ENCODE results near the gene CMTM4.

CMTM4 gene

GRCh38 chr16:66696669-66697630 is at the start of gene CMTM4:
TSS of gene CMTM4 (minus strand) at chr16:66696743. CDS start at chr16:66696525, 218 bp downstream.
- peak; percentile 69 for DNase-seq

- DNase-seq = no peak
These were observed 49.5 kb upstream of the CMTM4 start for GRCh38 chr16:66746048-66746447.

DNA sequence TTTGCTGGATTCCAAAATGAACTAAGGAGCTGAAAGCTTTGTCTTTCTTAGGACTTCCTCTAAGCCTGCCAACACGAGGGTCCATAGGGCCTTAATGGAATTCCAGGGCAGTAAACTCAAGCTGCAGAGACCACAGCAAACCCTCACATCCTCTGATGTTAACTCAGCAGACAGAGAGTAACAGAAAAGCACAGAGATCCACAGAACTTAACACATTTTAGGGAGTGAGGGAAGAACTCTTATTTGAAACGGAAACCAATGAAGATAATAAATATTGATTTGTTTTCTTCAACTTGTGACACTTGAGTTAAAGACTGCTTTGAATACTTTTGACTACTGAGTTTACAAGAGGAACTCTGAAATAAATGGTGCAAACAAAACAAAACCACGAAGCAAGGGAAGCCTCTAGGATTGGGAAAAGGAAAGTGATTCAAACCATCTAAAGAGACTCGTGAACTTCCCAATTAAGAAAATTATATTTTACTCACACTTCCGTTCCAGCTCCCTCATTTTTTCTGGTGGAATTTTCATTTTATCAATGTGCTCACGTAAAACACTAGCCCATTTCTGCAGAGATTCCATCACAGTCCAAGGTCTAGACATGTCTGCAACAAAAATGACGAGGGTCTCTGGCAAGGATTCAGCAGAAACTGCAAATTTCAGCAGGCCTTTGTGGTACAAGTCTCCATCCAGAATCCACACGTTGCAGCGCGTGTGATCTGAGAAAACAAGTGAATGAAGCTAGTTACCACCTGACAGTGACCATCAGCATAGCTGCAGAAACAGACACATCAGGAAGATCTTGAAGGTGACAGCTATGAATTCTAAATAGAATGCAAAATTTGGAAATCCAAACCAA is 45.6 kb upstream of the CMTM4 start:
- DNase-seq = peak; percentile 59

DNA sequence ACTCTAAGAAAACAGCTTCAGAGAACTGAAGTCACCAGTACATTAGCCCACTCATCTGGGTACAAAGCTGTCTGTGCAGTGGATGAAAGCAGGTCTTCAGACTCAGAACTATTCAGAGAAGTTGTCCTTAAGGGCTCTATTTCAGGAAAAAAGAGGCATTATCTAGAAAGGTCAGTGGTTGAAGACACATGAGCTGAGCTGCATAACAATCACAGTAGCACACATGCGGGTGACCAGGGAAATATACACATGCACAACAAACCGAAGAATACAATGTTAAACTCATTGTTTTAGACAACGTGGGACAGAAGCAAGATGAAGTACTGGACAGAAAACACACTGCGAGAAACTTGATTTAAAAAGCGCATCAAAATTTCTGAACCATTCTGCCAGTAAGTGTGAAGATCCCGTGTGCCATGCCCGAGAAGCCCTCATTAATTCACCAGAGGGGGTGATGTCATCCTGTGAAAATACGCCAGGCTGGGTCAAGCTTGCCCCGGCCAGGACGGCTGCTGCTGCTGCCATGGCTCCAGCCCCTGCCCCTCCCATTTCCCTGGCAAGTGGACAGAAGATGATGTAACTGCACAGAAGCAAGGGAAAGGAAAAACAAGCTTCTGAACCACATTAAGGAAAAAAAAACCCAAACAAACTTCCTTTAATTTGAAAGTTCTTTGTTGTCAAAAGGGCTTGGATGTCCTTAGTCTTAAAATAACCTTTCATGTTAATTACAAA is 44.8 kb upstream of the CMTM4 start:
- DNase-seq = peak; percentile 86

- no peak for DNase-seq
These were observed 44.0 kb upstream of the CMTM4 start for GRCh38 chr16:66740533-66740932.

DNA sequence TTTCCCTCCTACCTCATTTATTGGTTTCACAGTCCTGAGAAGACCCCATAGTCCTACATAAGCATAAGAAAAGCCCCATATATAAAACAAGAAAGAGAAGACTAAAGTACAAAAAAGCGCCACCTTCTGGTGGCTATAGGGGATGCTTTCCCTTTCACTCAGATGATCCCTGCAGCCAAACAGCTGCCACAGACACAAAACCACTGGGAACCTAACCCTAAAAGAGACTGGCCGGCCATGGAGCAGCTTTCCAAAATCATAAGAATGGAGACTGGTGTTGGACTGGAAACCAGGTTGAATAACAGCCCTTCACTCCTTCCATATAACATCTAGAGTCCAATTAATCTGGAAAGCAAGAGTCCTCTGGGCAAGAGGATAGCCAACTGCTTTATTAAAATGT is 43.5 kb upstream of the CMTM4 start:
- peak; percentile 2 for DNase-seq

DNA sequence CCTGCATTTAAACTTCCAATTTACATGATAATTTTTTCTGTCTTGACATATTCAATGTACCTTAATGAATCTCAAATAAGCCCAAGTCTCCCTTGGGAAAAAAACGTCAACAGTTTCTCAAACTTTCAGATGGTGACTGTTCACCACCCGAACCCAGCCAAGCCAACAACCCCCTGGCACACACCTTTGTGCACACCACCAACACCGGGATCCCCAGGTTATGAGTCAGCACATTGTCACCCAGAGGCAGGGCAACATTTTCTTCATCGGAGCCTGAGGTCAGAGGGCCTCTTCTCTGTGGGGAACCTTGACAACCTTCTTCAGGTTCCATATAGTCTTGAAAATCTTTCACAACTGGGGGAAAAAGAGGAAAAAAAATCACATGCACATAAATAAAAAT is 39.3 kb upstream of the CMTM4 start:
- DNase-seq = no peak

GRCh38 chr16:66731101-66731500 is 34.6 kb upstream of the CMTM4 start:
- no peak for DNase-seq

GRCh38 chr16:66728804-66729203 is 32.3 kb upstream of the CMTM4 start:
- DNase-seq = no peak

DNA sequence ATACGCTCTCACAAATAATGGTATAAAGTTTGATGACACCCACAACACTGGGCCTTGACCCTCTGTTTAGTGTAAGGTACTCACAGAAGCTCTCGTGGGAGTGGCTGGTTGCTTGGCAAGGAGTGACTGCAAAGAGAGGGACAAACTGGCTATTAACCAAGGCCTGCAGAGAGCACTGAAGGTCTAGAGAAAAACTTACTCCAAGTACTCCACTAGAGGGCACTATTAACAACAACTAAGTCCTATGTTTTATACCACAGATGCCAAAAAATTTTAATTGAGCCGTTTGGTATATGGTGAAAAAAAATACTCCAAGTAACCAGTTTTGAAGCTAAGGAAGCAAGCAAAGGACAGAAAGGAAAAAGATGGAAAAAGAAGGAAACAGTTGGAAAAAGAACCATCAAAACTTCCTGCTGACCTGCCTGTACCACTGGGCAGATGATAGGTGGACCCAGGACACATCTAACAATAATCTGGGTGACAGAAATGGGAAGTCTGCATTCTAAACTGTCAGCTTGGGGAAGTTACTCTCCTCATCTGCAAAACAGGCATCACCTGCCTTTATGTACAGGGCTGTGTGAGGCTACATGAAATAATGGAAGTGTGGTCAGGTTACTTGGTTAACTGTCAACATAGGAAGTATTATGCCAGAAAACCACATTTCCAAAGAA is 31.7 kb upstream of the CMTM4 start:
- peak; percentile 52 for DNase-seq

GRCh38 chr16:66720766-66721165 is 24.2 kb upstream of the CMTM4 start:
- DNase-seq = peak; percentile 5

DNA sequence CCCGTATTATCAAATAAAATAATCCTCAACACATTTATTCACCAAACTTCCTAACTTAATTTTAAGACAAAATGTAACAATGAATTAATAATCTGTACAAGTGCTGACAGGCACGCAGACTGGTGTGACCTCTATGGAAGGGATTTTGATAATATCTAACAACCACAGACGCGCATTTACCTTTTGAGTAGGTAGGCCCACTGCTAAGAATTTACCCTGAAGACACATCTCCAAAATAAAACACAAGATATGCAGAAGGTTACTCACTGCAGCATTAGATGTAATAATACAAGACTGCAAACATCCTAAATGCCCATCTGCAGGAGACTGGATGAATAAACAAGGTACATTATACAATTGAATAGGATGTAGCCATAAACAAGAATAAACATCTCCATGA is 22.7 kb upstream of the CMTM4 start:
- DNase-seq = no peak

GRCh38 chr16:66717776-66718175 is 21.2 kb upstream of the CMTM4 start:
- DNase-seq = no peak

DNA sequence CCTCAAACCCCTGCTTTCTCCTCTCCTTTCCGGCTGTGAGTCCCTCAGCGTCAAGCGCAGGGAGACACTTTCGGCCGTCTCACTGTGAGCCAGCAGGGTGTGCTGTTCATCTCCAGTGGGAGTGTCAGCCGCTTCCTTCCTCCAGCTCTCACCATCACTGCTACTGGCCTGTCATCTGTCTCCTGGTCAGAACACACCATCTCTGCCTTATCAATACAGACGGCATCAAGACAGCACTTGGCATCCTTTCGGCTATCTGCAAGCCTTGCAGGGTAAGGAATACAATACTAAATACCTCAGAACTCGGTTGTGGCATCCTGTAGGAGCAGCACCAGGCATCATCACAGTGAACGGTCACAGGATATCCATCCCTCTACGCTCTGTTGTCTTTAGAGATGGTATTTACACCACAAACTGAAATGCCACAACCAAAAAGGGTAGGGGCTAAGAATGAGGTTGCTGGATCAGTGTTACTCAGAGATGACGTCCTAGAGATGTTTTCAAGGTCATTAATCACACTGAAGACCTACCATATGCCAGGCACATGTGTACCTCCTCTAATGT is 20.7 kb upstream of the CMTM4 start:
- DNase-seq = peak; percentile 3

DNA sequence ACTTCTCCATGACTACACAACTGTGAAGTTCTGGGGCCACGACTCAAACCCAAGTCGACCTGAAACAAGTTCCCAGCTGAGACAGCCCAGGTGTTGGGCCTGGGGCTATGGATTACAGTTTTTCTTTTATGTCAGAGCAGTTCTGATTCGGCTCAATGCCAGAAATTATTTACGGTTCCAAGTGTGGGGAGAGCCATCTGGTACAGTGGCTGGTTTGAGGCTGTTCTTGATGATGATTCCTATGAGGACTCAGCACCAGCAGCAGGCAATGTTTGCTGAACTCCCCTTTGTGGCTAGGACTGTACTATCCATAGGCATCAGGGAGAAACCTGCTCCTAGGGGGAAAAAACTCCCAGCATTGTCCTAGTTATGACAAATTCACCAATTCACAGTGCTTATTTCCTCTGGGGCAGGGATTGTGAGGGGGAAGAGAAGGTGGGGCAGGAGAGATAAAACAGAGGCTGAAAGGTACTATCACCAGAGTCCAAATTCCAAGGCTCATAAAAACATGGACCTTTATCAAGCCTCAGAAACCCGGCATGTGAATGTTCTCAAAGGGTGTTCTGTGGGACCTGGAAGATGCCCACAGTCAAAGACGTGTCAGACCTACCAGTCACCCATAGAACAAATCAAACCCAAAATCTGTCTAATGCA is 18.2 kb upstream of the CMTM4 start:
- no peak for DNase-seq

DNA sequence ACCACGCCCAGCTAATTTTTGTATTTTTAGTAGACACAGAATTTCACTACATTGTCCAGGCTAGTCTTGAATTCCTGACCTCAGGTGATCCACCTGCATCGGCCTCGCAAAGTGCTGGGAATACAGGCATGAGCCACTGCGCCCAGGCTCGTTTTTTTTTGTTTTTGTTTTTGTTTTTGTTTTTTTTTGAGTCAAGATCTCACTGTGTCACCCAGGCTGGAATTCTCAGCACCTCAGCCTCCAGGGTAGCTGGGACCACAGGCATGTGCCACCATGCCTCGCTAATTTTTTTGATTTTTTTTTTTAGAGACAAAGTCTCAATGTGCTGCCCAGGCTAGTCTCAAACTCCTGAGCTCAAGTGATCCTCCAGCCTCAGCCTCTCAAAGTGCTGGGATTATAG is 17.5 kb upstream of the CMTM4 start:
- no peak for DNase-seq

GRCh38 chr16:66713076-66713475 is 16.5 kb upstream of the CMTM4 start:
- DNase-seq = no peak

DNA sequence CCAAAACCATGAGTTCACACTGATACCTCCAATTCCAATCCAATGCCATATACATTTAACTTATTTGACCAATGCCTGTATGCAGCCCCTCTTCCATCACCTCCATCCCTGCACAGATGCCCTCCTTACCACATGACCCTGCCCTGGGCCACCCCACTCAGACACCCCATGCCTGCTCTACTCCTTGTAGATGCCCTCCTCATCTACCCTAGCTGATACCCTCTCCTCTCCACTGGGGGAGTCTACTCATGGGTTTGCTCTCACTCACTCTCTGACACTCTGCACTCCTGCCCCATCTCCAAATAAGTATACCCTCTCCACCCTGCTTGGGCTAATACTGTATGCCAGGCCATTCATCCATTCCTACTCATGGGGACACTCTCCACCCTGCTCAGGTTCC is 16.0 kb upstream of the CMTM4 start:
- DNase-seq = no peak

- DNase-seq = no peak
These were observed 15.0 kb upstream of the CMTM4 start for GRCh38 chr16:66711581-66711980.

DNA sequence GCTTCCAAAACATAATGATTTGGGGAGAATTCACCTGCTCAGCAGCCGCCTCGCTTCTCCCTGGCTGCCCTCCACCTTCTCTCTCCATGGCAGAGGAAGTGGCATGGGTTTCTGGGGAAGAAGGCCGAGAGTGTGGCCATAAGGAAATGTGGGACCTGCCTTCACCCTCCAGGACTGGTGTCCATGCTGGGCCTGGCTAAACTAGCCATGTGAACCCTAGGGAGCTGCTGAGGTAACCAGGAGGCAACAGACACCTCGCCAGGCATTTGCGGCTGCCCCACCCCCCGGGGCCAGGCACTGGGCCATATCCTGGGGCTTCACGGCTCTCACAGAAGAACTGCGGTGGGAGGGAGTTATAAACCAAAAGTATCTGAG is 9.9 kb upstream of the CMTM4 start:
- DNase-seq = no peak

GRCh38 chr16:66705790-66706505 is 9.4 kb upstream of the CMTM4 start:
- no peak for DNase-seq
